Measurements from ENCODE around the gene SEC14L6.

SEC14L6 gene

DNA sequence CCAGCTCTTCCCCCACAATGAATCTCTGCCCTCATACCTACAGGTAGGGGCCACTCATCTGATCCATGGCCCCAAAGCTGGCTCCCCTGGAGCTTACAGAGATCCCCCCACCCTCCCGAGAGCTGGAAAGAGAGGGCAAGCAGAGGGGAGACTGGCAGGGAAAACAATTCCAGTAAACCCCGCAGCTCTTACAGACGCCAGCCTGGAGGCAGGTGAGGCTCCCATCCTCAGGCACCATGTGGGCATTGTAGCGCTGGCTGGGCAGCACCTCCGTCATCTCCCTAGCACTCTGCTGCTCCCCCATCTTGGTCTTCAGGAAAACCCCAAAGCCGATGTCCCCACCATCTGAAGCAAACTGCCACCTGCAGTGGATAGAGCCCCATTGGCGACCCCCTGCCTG lies 55.2 kb downstream of the SEC14L6 start:
- DNase-seq, result no peak

DNA sequence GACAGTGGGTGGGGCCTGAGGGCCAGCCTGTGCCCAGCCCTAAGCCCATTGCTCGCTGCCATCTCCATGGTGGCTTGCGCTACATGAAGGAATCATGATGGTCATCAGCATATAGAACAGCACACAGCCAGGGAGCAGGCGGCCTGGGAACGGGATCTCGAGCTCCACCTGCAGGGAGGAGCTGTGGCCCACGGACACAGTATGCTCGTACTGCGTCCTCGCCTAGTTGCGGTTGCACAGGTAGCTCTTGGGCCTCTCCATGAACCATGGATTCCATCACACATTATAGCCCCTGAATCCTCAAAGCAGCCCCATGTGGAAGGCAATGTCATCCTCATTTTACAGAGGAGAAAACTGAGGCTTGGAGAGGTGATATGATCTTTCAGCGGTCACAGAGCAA lies 56.1 kb downstream of the SEC14L6 start:
- no peak for DNase-seq

DNA sequence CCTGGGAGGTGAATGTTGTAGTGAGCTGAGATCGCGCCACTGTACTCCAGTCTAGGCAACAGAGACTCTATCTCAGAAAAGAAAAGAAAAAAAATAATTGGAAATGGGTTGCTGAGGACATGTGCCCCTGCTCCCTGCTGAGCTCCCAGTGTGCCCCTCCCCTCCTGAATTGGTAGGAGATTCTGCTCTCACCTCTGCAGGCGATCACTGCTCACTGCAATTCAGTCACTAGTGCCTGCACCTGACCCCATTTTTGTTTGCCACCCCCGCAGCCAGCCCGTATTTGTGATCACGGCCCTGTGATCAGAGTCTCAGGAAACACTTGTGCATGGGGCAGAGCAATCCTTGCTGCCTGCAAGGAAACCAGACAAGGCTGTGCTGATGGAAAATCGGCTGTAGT lies 58.4 kb downstream of the SEC14L6 start:
- DNase-seq, result no peak

DNA sequence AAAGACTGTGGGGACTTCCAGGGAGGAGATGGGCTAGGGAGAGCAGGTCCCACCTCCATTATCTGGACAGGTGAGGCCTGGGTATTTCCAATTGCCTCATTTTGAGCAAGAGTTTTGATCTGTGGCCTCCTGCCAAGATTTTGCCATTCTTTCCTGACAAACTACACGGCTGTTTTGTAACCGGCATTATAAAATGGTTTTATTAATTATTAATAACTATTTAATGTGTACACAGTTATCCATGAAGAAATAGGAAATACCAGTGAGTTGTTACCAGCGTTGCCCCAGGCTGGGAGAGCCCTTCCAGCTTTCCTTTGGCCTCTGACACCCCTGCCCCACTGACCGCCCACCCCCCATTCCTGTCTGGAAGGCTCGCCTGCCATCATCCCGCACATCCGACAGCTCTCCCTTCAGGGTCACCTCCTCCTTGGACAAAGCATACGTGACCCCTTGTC lies 59.9 kb downstream of the SEC14L6 start:
- no peak for DNase-seq

DNA sequence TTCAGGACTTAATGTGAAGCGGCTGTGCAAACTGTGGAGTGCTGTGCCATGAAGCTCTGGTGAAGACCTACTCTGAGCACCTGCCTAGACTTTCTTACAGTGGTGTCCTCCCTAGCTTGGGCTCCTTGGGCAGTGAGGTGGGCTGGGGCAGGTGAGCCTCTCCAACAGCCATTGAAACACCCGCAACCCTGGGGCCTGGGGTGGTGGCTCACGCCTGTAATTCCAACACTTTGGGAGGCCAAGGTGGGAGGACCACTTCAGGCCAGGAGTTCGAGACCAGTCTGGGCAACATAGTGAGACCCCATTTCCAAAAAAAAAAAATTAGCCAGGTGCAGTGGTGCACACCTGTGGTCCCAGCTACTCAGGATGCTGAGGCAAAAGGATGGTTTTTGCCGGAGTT lies 60.4 kb downstream of the SEC14L6 start:
- DNase-seq, result no peak

DNA sequence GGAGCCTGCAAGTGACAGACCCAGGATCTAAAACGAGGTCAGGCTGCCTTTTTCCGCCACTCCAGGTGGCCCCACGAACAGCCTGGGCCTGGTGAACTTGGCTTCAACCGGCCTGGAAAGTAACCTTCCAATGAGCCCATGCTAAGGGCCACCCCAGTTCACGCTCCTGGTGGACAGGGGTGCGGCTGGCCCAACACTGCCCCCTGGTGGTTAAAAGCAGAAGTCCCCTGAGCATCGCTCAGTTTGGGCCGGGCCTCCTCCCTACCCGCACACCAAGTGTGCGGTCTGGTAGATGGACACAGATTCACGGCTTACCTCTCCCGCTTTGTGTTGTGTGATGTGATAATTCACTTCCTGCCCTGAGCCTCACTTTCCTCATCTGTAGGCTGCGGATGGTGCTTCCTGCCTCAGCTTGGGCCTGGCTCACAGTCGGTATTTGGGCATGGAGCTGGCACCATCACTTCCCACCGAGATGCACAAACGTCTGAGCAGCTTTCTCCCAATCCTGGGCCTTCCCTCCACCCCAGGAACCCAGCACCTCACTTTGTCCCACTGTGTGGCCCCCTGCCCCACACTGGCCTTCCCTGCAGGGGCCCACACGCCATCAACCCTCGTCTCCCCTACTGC lies 61.1 kb downstream of the SEC14L6 start:
- peak; percentile 75 for DNase-seq

DNA sequence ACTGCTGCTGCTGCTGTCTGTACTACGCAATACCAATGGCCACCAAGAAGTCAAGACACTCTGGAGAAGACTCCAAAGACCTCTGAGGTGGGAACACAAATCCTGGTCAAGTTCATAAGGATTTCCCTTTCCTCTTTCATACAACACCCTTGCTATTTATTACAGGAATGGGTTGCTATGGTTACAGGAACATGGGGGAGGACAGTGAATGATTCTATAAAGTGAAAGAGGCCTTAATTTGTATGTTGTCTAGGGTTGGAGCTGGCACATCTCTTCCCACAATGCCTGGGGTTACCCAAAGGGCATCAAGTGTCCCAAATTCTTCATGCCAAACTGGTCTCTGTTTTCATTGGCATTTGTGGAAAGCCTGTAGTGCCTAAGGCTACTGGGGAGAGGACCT lies 63.4 kb downstream of the SEC14L6 start:
- no peak for DNase-seq

DNA sequence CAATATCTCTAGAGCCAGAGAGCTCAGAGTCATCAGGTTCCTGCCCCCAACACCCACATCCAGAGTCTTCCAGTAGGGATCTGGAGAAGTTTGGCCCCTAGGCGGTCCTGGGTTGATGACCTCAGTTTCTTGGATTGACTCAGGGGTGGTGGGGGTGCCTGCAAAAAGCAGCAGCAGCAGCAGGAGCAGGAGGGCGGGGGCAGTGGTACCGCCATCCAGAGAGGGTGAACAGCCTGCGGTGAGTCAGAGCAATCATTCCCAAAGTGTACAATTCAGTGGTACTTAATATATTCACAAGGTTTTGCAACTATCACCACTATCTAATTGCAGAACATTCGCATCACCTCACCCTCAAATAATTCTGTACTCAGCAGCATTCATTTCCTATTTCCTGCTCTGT lies 64.8 kb downstream of the SEC14L6 start:
- DNase-seq, result no peak

DNA sequence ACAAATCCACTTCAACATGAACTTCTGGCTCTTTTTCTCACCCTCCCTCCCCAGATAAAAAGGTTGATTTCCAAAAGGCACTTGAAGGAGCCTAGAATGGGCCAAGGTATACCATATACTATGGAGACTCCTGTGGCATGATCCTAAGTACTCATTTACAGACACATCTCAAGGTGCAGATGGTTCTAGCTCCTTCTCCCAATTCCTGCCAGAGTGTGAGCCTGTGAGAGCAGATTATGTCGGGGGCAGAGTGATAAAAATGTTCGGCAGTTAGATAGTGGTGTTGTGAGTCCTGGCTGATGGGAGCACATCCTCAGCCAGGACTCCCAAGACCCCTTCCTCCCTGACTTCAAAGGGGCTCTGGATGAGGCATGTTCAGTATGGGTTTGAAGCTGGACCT lies 66.6 kb downstream of the SEC14L6 start:
- peak; percentile 77 for DNase-seq

DNA sequence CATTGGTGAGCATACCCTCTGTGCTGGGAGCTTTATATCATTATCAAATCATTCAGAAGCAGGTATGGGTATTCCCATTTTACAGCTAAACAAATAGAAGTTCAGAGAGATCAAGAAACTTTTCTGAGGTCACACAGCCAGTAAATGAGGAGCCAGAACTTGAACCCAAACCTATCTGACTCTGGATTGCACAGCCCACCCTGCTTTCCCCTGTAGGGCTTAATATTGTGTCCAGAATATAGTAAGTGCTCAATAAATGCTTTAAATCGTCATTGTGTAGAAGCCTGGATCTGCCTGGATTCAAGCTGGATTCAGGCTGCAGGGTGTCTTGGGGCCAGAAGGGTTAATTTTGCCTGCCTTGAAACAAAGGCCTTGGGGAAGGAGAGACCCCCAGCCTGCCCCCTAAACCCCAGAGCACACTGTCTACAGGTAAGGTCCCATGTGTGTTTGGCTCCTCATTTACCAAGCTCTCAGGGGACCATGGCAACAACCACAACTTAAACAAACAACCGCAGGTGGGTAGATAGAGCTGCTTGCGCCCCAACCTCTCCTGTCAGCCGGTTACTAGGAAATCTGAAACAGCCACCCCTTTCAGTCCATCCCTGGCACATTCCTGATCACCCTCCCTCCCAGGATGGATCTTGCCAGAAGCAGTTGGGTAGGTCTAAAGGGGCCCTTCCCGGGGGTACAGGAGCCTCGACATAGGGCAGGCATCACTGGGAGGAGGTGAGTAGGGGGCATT lies 71.7 kb downstream of the SEC14L6 start:
- DNase-seq, result no peak

DNA sequence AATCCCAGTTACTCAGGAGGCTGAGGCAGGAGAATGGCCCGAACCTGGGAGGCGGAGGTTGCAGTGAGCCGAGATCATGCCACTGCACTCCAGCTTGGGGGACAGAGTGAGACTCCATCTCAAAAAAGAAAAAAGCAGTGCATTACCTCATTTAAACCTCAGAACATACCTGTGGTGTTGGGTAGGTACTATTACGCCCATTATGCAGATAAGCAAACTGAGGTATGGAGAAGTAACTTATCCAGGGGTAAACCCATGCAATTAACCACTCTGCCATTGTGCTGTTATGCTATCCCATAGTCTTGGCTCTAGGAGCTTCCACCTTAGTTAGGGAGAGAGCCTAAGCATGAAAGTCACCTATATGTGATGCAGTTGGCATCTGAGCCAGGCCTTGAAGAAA lies 72.4 kb downstream of the SEC14L6 start:
- no peak for DNase-seq

DNA sequence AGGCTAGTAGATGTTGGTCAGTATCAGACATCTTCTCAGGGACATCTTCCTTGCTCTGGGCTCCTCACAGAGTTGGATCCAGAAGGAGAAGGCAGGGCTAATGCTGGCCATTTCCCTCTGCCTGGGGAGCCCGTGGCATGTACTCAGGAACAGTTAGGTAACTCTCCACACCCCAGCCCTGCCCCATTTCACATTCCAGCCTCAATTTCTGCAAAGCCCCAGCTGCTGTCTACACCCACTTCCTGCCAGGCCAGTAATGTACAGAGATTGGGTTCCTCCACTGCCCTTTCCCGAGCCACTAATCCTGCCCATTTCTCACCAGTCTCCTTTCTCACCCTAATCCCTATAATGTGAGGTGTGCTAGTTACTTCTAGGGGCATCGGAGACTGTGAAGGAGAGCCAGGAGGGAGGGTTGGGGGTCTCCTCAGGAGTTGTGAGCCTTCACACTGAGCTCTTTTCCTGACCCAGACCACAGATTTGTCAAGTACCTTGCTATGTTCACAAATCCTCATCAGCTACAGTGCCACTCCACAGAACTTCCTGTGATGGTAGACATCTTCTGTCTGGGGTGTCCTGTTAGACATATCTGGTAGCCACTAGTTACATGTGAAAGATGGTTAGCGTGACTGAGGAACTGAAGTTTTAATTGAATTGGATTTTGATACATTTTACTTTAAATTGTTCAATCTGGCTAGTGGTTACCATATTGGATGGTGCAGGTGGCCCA lies 73.4 kb downstream of the SEC14L6 start:
- no peak for DNase-seq
